ENCODE results near the gene EEF1AKMT4. TPM values are rescaled to one million over a fixed set of nuclear protein-coding genes. Genes with fewer than 3 reads are reported as not detected.
A peak's percentile ranks its signal among the peaks of the same experiment; 100 is the strongest.

Gene EEF1AKMT4
- total and polyA plus RNA-seq, 10 of the 15 experiments (the other 5 are each of a cell fraction or from before 2014, with no cell fraction given) = 7.5 to 26.8 (median 18.3) TPM

- 1% methylated on average over 47 of the region's 49 CpGs for WGBS (ENCODE audit: insufficient coverage, insufficient replicate concordance, low lambda C conversion rate, missing lambda C conversion rate)
- H3K79me2 ChIP-seq (ENCODE audit: control insufficient read depth, insufficient read depth, low read length) = peaks cover 17% of the 10 kb centered on the region
- DNase-seq (ENCODE audit: low read depth, low spot score) (peak; percentile 41), FAIRE-seq (peak; percentile 49), ATAC-seq (peak; percentile 66)
- ChIA-PET CTCF (interaction anchor here (1.1 to 7.1 kb wide), 5 partner anchors 12 to 352 kb away, joined by 3 to 69 read pairs (median 18); partner anchors contain the start of gene VWA5B2), RAD21 (ENCODE audit: unreplicated experiment) (interaction anchor here (1.1 to 1.2 kb wide), 2 partner anchors 21 to 353 kb away, joined by 8 to 17 read pairs; no protein-coding TSS in a partner anchor), SMC1A (ENCODE audit: uncharacterized antibody, unreplicated experiment) (no interaction called here), POLR2A (interaction anchor here (1.4 kb wide), 1 partner anchor 54 kb away, joined by 3 read pairs; no protein-coding TSS in a partner anchor)
- H3K36me3 ChIP-seq (ENCODE audit: control insufficient read depth in 2 of 2, insufficient read depth in 2 of 2, low read length in 1 of 2) = peaks cover 2 to 10% of the 10 kb centered on the region in 2 experiments
- peak within 1 kb of the TSS; percentile 91 for H3K27ac ChIP-seq (ENCODE audit: control insufficient read depth, insufficient read depth)
- H2AFZ ChIP-seq (ENCODE audit: control insufficient read depth, low read depth, low read length) = peak within 1 kb of the TSS; percentile 99
- no TSS peak for BruUV-seq (replicated peaks)
- intact Hi-C loops (cut with micrococcal nuclease; ENCODE audit: unreplicated experiment) = loop anchor here (1.0 to 5.0 kb wide), 2 partner anchors 111 to 364 kb away; partner anchors contain the start of genes EIF2B5 and PARL
- in situ Hi-C loops (cut with MboI) = loop anchor here (5.0 kb wide), 1 partner anchor 361 kb away; no protein-coding TSS in a partner anchor
- H3K4me2 ChIP-seq (ENCODE audit: control insufficient read depth, insufficient read depth) = peak within 1 kb of the TSS; percentile 100
- no peaks in the 10 kb centered on the region for H3K27me3 ChIP-seq (replicated peaks in 1 of 2; ENCODE audit: control insufficient read depth in 2 of 2, insufficient read depth in 2 of 2, low read length in 1 of 2)
- no peaks in the 10 kb centered on the region for H4K20me1 ChIP-seq (ENCODE audit: control insufficient read depth, insufficient read depth)
- H3K9me3 ChIP-seq (replicated peaks; ENCODE audit: control insufficient read depth, insufficient read depth, low read length) = no peaks in the 10 kb centered on the region
- no peaks in the 10 kb centered on the region for H3K4me1 ChIP-seq (ENCODE audit: control insufficient read depth, insufficient read depth, low read length)
- H3K9ac ChIP-seq (ENCODE audit: control insufficient read depth, insufficient read depth, low read length) = peak within 1 kb of the TSS; percentile 98
- peak within 1 kb of the TSS; percentile 82 for H3K4me3 ChIP-seq
- no peak for TF ChIP-seq IRF3 (IDR thresholded peaks at IDR 0.05)
- no peak for TF ChIP-seq MLLT1 (IDR thresholded peaks at IDR 0.05)
- no peak for TF ChIP-seq NFXL1 (IDR thresholded peaks at IDR 0.05; ENCODE audit: borderline replicate concordance)
- TF ChIP-seq TBL1XR1 (IDR thresholded peaks at IDR 0.05; ENCODE audit: low read depth, low read length) = no peak; the same call in 1 of the 2 replicates
- TF ChIP-seq CREM (IDR thresholded peaks at IDR 0.05; ENCODE audit: low read depth) = peak; percentile 75
- peak; percentile 76 for TF ChIP-seq LARP7 (IDR thresholded peaks at IDR 0.05)
- TF ChIP-seq E4F1 (IDR thresholded peaks at IDR 0.05; ENCODE audit: borderline replicate concordance, partially characterized antibody) = no peak
- 0 out of 2 replicates have a peak, but pooled peaks have one; percentile 84 for TF ChIP-seq RBBP5 (conservative IDR thresholded peaks at IDR 0.05)
- TF ChIP-seq ZBTB40 (IDR thresholded peaks at IDR 0.05; ENCODE audit: borderline replicate concordance) = peak; percentile 92
- 0 out of 2 replicates have a peak, but pooled peaks have one; percentile 59 for TF ChIP-seq TCF12 (IDR thresholded peaks at IDR 0.05; ENCODE audit: low read depth, low read length)
- no peak for TF ChIP-seq KDM1A (IDR thresholded peaks at IDR 0.05; ENCODE audit: borderline replicate concordance)
Observed at GRCh38 chr3:184248454-184249411, 739 bp upstream of the EEF1AKMT4 start, which contains the start of gene ALG3. Gene ALG3, minus strand, starts transcription at chr3:184248962. Its CDS starts 22 bp downstream, at chr3:184248940.
